Astrocyte of the cerebellum (primary cell): ENCODE measurements around the gene MYBPH.

Experiments
- DNase-seq: peaks from one replicate; pipeline ENCODE4 v3.0.0-alpha.2; 2011; ENCODE audit warnings: low read depth
- H3K4me3 ChIP-seq: 2 replicates; pipeline ENCODE4 v1.5.1; 2011; ENCODE audit warnings: mild to moderate bottlenecking, low read depth, low read length, moderate library complexity
- CTCF ChIP-seq: IDR thresholded peaks from 2 replicates; pipeline ENCODE4 v1.5.1; 2012; ENCODE audit warnings: low read length, low read depth, moderate library complexity, mild to moderate bottlenecking; ENCODE audit errors: missing control alignments
- in situ Hi-C: cut with HindIII; loops from 2 replicates; pipeline ENCODE4 v1.10.0; 2017; ENCODE audit warnings: low sequenced_read_pairs

MYBPH gene

GRCh38 chr1:203148127-203148526 is 27.5 kb downstream of the MYBPH start:
- H3K4me3 ChIP-seq, result no peak overlapping the region
- peak; percentile 38 for TF ChIP-seq CTCF
- in situ Hi-C loops, result no loop called here
- no peak for DNase-seq

DNA sequence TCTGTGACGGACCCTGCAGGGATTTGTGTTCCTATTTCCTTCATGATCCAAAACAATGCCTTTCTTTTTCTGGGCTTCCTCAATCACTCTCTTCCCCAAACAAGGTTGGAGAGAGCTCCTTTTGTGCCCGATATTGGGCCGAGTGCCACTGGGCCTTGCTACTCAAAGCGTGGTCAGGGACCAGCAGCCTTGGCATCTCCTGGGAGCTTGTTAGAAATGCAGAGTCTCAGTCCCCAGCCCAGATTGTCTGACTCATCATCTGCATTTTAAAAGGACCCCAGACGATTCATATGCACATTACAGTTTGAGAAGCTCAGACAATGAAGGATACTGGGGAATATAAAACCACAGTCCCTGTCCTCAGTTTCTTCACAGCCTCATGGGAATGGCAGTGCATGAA is 28.2 kb downstream of the MYBPH start:
- TF ChIP-seq CTCF, result no peak
- in situ Hi-C loops, result no loop called here
- no peak overlapping the region for H3K4me3 ChIP-seq
- DNase-seq, result no peak

GRCh38 chr1:203146537-203146936 is 29.1 kb downstream of the MYBPH start:
- no peak overlapping the region for H3K4me3 ChIP-seq
- TF ChIP-seq CTCF, result no peak
- in situ Hi-C loops, result no loop called here
- no peak for DNase-seq

DNA sequence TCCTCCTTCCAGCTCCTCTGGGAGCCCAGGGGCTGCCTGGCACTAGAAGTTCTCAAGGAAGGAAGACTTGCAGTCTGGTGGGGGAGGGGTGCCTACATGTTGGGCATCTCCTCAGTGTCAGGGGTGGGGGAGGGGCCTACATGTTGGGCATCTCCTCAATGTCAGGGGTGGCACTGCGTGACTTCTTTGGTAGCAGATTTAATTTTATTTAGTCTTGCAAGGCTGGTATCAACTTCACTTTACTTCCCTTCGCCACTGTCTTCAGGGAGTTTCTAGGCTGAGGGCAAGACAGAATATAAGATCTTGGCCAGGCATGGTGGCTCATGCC is 29.6 kb downstream of the MYBPH start:
- no peak for TF ChIP-seq CTCF
- in situ Hi-C loops, result no loop called here

DNA sequence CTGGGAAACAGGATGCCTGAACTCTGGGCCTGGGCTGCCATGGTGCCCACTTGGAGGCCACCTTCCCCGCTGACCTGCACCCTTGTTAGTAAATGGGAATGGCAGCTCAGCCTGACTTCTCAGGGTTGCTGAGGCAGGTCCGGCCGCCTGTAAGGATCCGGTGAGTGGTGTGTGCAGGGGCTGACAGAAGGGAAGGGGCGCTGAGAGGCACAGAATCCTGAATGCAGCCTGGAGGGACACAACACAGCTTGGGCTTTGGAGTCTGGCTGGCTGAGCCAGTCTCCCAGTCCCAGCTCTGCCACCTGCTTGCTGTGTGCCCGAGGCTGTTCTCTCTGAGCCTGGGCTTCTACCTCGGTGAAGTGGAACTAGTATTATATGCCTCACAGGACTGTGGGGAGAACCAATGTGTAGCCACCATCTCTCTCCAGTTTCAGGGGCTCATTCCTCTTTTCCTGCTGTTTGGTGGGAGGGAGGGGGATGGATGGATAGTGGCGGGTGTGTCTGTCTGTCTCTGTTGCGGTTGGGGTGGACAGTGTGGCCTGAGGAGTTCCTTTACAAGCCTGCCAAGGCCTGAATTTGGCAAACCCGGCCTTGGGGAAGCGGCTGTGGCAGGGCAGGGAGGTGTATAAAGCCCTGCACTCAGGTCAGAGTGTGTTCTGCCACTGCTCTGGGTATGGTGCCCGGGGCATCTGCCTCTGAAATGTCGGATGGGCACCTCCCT is 30.1 kb downstream of the MYBPH start:
- in situ Hi-C loops, result no loop called here
- no peak for DNase-seq
- no peak for TF ChIP-seq CTCF
- no peak overlapping the region for H3K4me3 ChIP-seq

More for the DNA sequence above, 29.6 kb downstream of the MYBPH start:
- no peak for DNase-seq
- H3K4me3 ChIP-seq, result no peak overlapping the region

- no peak overlapping the region for H3K4me3 ChIP-seq
- DNase-seq, result no peak
These were observed 31.0 kb downstream of the MYBPH start for GRCh38 chr1:203144661-203145060.

More at GRCh38 chr1:203144661-203145060, 31.0 kb downstream of the MYBPH start:
- TF ChIP-seq CTCF, result no peak
- in situ Hi-C loops, result no loop called here
